HG02938 (cell line): ENCODE results near the gene MSI2.
A peak's percentile ranks its signal among the peaks of the same experiment; 100 is the strongest.

Experiments
- ATAC-seq: cut with Tn5 transposase; IDR thresholded peaks from one replicate; pipeline ENCODE4 v1.9.1; 2021; ENCODE audit warnings: mild to moderate bottlenecking, moderate library complexity; ENCODE audit not compliant: unreplicated experiment

The MSI2 gene

GRCh38 chr17:57448759-57449283 lies 192.5 kb downstream of the MSI2 start:
- no peak for ATAC-seq

- no peak for ATAC-seq
Observed at GRCh38 chr17:57451191-57451590, 194.9 kb downstream of the MSI2 start.

- no peak for ATAC-seq
Observed at GRCh38 chr17:57451643-57452042, 195.3 kb downstream of the MSI2 start.

- no peak for ATAC-seq
Observed at GRCh38 chr17:57453841-57454425, 197.6 kb downstream of the MSI2 start.

GRCh38 chr17:57454729-57455062 lies 198.4 kb downstream of the MSI2 start:
- ATAC-seq: no peak

GRCh38 chr17:57455063-57455914 lies 199.0 kb downstream of the MSI2 start:
- peak; percentile 81 for ATAC-seq

- no peak for ATAC-seq
Observed at GRCh38 chr17:57456622-57457021, 200.3 kb downstream of the MSI2 start.

GRCh38 chr17:57457188-57457587 lies 200.9 kb downstream of the MSI2 start:
- no peak for ATAC-seq

GRCh38 chr17:57458718-57459285 lies 202.5 kb downstream of the MSI2 start:
- no peak for ATAC-seq

- ATAC-seq: no peak
Observed at GRCh38 chr17:57459286-57459915, 203.1 kb downstream of the MSI2 start.

- ATAC-seq: no peak
Observed at GRCh38 chr17:57461082-57461481, 204.8 kb downstream of the MSI2 start.

GRCh38 chr17:57462007-57462579 lies 205.8 kb downstream of the MSI2 start:
- ATAC-seq: no peak

GRCh38 chr17:57463103-57463885 lies 207.0 kb downstream of the MSI2 start:
- ATAC-seq: peak; percentile 89

GRCh38 chr17:57464191-57464864 lies 208.0 kb downstream of the MSI2 start:
- no peak for ATAC-seq

GRCh38 chr17:57465610-57466009 lies 209.3 kb downstream of the MSI2 start:
- ATAC-seq: no peak

GRCh38 chr17:57466017-57466471 lies 209.7 kb downstream of the MSI2 start:
- no peak for ATAC-seq

- ATAC-seq: no peak
Observed at GRCh38 chr17:57466521-57466920, 210.2 kb downstream of the MSI2 start.

GRCh38 chr17:57467226-57467625 lies 210.9 kb downstream of the MSI2 start:
- ATAC-seq: no peak

GRCh38 chr17:57467801-57468200 lies 211.5 kb downstream of the MSI2 start:
- ATAC-seq: no peak
